HepG2 (cell line): ENCODE data around the gene HLA-DPB1. TPM values are rescaled to one million over a fixed set of nuclear protein-coding genes. Genes with fewer than 3 reads are reported as not detected.
A peak's percentile ranks its signal among the peaks of the same experiment; 100 is the strongest.

Source experiments
- ATAC-seq: fragments of 200-7000 bp; cut with Tn5 transposase; 3 replicates; pipeline ENCODE4 v1.9.1; 2020; ENCODE audit warnings: mild to moderate bottlenecking, moderate library complexity
- Bru-seq: library from RNA; stranded (reverse); fragments of 400-500 nt; gene quantifications from one replicate; lab custom pipeline; 2021; lab: Mats Ljungman, UMichigan
- BruChase-seq, 2 experiments: library from RNA; stranded (reverse); fragments of 400-500 nt; gene quantifications; one replicate each; lab custom pipeline; 2021; lab: Mats Ljungman, UMichigan
- BruUV-seq: library from RNA; stranded (reverse); fragments of 400-500 nt; replicated peaks from 2 replicates; lab custom pipeline; 2021; lab: Mats Ljungman, UMichigan
- CTCF ChIA-PET: fragments of 300-600 bp; formaldehyde crosslinking; extraction: SDS; loops from one replicate; lab custom pipeline; 2021; ENCODE audit warnings: low total read pairs, inconsistent platforms, low intra/inter-chr PET ratio; lab: Yijun Ruan, JAX
- POLR2A ChIA-PET: fragments of 350-600 bp; sonication (Branson Sonifier 250); formaldehyde crosslinking; loops from one replicate; lab custom pipeline; 2020; ENCODE audit warnings: antibody characterized with exemption, inconsistent platforms; lab: Yijun Ruan, JAX
- DNase-seq: peaks from one replicate; pipeline ENCODE4 v3.0.0-alpha.2; 2015; ENCODE audit warnings: low spot score
- FAIRE-seq: peaks from 3 replicates; lab custom pipeline; 2011; peaks lifted over from hg19 to GRCh38; lab: Jason Lieb, UNC
- H2AFZ ChIP-seq: one replicate; pipeline ENCODE4 v1.6.1; 2011; ENCODE audit warnings: low read length, inconsistent platforms
- H3K27ac ChIP-seq: fragments of 300-600 bp; 3 replicates; pipeline ENCODE4 v1.8.0; 2011; ENCODE audit warnings: mixed run types, mild to moderate bottlenecking, mixed read lengths, low read length, inconsistent platforms; ENCODE audit not compliant: insufficient read depth; ENCODE audit errors: extremely low read length
- H3K27me3 ChIP-seq, 2 experiments: fragments of 200-600 bp in 1 of 2; 2 replicates in 1 of 2; 3 replicates in 1 of 2; pipeline versions ENCODE4 v1.6.0 to v1.8.0; 2011; ENCODE audit warnings: low read length in 2 of 2, mild to moderate bottlenecking in 2 of 2, moderate library complexity in 2 of 2, inconsistent platforms in 1 of 2; ENCODE audit not compliant: insufficient read depth in 2 of 2, control insufficient read depth in 1 of 2
- H3K36me3 ChIP-seq, 2 experiments: fragments of 200-600 bp in 1 of 2; replicated peaks in 1 of 2; 2 replicates in 1 of 2; 3 replicates in 1 of 2; pipeline versions ENCODE4 v1.5.1 to v1.8.0; 2011; ENCODE audit warnings: low read length in 2 of 2, inconsistent platforms in 1 of 2; ENCODE audit not compliant: insufficient read depth in 2 of 2, control insufficient read depth in 1 of 2
- H3K4me1 ChIP-seq: 2 replicates; pipeline ENCODE4 v1.5.1; 2012; ENCODE audit warnings: low read length, inconsistent platforms; ENCODE audit not compliant: insufficient read depth
- H3K4me2 ChIP-seq: 2 replicates; pipeline ENCODE4 v1.6.0; 2011; ENCODE audit warnings: low read depth, low read length, inconsistent platforms
- H3K4me3 ChIP-seq, 3 experiments: fragments of 200-600 bp in 1 of 3; sonication (generic), shearing (Covaris generic) in 1 of 3; replicated peaks in 1 of 3; 2 replicates each; pipeline ENCODE4 v1.5.1; 2011 to 2016; ENCODE audit warnings: low read length in 3 of 3, inconsistent platforms in 2 of 3, low read depth in 2 of 3, mild to moderate bottlenecking in 2 of 3, control low read depth in 1 of 3, mixed read lengths in 1 of 3; ENCODE audit not compliant: insufficient read depth in 1 of 3
- H3K79me2 ChIP-seq: one replicate; pipeline ENCODE4 v1.6.1; 2011; ENCODE audit warnings: low read length, inconsistent platforms; ENCODE audit not compliant: insufficient read depth
- H3K9ac ChIP-seq: 2 replicates; pipeline ENCODE4 v1.6.0; 2011; ENCODE audit warnings: mild to moderate bottlenecking, low read depth, low read length, inconsistent platforms; ENCODE audit not compliant: insufficient read depth
- H3K9me3 ChIP-seq: 2 replicates; pipeline ENCODE4 v1.5.1; 2012; ENCODE audit warnings: mild to moderate bottlenecking, low read length
- H4K20me1 ChIP-seq: 2 replicates; pipeline ENCODE4 v1.6.0; 2011; ENCODE audit warnings: inconsistent platforms, mild to moderate bottlenecking, low read length, moderate library complexity; ENCODE audit not compliant: insufficient read depth
- ATF1 ChIP-seq: IDR thresholded peaks from 2 replicates; pipeline ENCODE4 v1.6.1; 2016; ENCODE audit warnings: mild to moderate bottlenecking, control low read depth
- CREB1 ChIP-seq, 2 experiments: fragments of 450-650 bp in 1 of 2; IDR thresholded peaks; 2 replicates each; pipeline ENCODE4 v1.6.1; 2016 to 2017; ENCODE audit warnings: control low read depth in 1 of 2, mild to moderate bottlenecking in 1 of 2, missing compliant biosample characterization in 1 of 2, missing genetic modification characterization in 1 of 2
- CREM ChIP-seq, 2 experiments: sonication (generic) in 1 of 2; formaldehyde crosslinking in 1 of 2; IDR thresholded peaks; 2 replicates each; pipeline versions ENCODE4 v1.4.0 to v1.6.1; 2016 to 2020; ENCODE audit warnings: antibody characterized with exemption in 1 of 2, mild to moderate bottlenecking in 1 of 2, missing genetic modification reagents in 1 of 2
- EZH2 ChIP-seq: conservative IDR thresholded peaks from 2 replicates; pipeline ENCODE4 v1.6.1; 2012; ENCODE audit warnings: mild to moderate bottlenecking, low read depth, low read length, moderate library complexity
- HNF1B ChIP-seq: sonication (generic); formaldehyde crosslinking; IDR thresholded peaks from 2 replicates; pipeline ENCODE4 v1.5.1; 2020; ENCODE audit warnings: mild to moderate bottlenecking, moderate library complexity, missing genetic modification reagents
- IRF9 ChIP-seq: sonication (generic); formaldehyde crosslinking; IDR thresholded peaks from 2 replicates; pipeline ENCODE4 v1.8.0; 2022; ENCODE audit warnings: missing genetic modification reagents, mild to moderate bottlenecking, borderline replicate concordance
- NFYB ChIP-seq: sonication (generic); formaldehyde crosslinking; IDR thresholded peaks from 2 replicates; pipeline ENCODE4 v1.4.0; 2020; ENCODE audit warnings: missing genetic modification reagents
- NFYC ChIP-seq: IDR thresholded peaks from 2 replicates; pipeline ENCODE4 v1.6.1; 2016; ENCODE audit warnings: missing genetic modification reagents, missing compliant biosample characterization
- RFX5 ChIP-seq: IDR thresholded peaks from 2 replicates; pipeline ENCODE4 v1.6.1; 2011; ENCODE audit warnings: low read depth, low read length, improper control_type of control experiment
- RFXANK ChIP-seq: IDR thresholded peaks from 2 replicates; pipeline ENCODE4 v1.6.1; 2016
- RFXAP ChIP-seq: sonication (generic); formaldehyde crosslinking; IDR thresholded peaks from 2 replicates; pipeline ENCODE4 v1.4.0; 2020; ENCODE audit warnings: missing genetic modification reagents, borderline replicate concordance
- ZNF7 ChIP-seq: IDR thresholded peaks from 2 replicates; pipeline ENCODE4 v1.6.1; 2016; ENCODE audit warnings: missing biosample characterization, missing genetic modification reagents
- WGBS: methylation state at CpG from one replicate; pipeline ENCODE4 v1.1.6; 2017; ENCODE audit warnings: low lambda C conversion rate; 5-methylcytosine and 5-hydroxymethylcytosine counted together
- in situ Hi-C: cut with HindIII; loops from 2 replicates; pipeline ENCODE4 v1.10.0; 2017; ENCODE audit warnings: low pct_unique_long_range_greater_than_20kb; ENCODE audit not compliant: extremely low pct_ligation_motif_present
- intact Hi-C: fragments of 100-400 bp; cut with micrococcal nuclease; formaldehyde crosslinking; loops from one replicate; pipeline ENCODE4 v1.10.0; 2022; ENCODE audit not compliant: unreplicated experiment
- long read RNA-seq, 2 experiments: library from RNA in 1 of 2; library from polyadenylated mRNA in 1 of 2; stranded (forward) in 1 of 2; unstranded in 1 of 2; transcript quantifications; one replicate each; pipeline ENCODE4 v2.0.0, GENCODE V29; 2019 to 2022
- polyA minus RNA-seq, 3 experiments: library from RNA; depleted of rRNA, polyadenylated mRNA; stranded (reverse); fragments of >200 nt; gene quantifications; 2 replicates each; pipeline ENCODE4 v1.2.3, GENCODE V29; 2011; ENCODE audit warnings: low replicate concordance in 1 of 3
- polyA plus RNA-seq, 8 experiments: library from polyadenylated mRNA; depleted of rRNA in 3 of 8; stranded (reverse) in 7 of 8; unstranded in 1 of 8; fragments of >200 nt; fragmentation: Illumina TruSeq in 4 of 8; extraction: Trizol in 4 of 8; gene quantifications; 2 replicates each; pipeline versions ENCODE4 v1.2.1 to v1.2.3, GENCODE V29; 2011 to 2016; ENCODE audit warnings: low read depth in 4 of 8, missing spikeins in 1 of 8, mixed read lengths in 1 of 8; ENCODE audit not compliant: insufficient read depth in 1 of 8
- total RNA-seq, 5 experiments: library from RNA; depleted of rRNA; stranded (reverse); fragments of >200 nt; fragmentation: Illumina TruSeq; extraction: Trizol; gene quantifications; 2 replicates each; pipeline ENCODE4 v1.2.3, GENCODE V29; 2016; ENCODE audit warnings: low read depth in 1 of 5

The HLA-DPB1 gene
- not detected in 2 replicates for total RNA-seq (2016; rRNA removed; fragmentation: Illumina TruSeq; extraction: Trizol)
- total RNA-seq (2016; cell fraction: cytosol; rRNA removed; fragmentation: Illumina TruSeq; extraction: Trizol; ENCODE audit: low read depth), result not detected in 2 replicates
- total RNA-seq (2016; cell fraction: insoluble cytoplasmic fraction; rRNA removed; fragmentation: Illumina TruSeq; extraction: Trizol), result not detected in 2 replicates
- not detected in 2 replicates for total RNA-seq (2016; cell fraction: membrane; rRNA removed; fragmentation: Illumina TruSeq; extraction: Trizol)
- total RNA-seq (2016; cell fraction: nucleus; rRNA removed; fragmentation: Illumina TruSeq; extraction: Trizol), result not detected in 2 replicates
- not detected in 2 replicates for polyA plus RNA-seq (2011; rRNA removed)
- 0.09 TPM in 1 of 2 replicates, not detected in the other for polyA plus RNA-seq (2011; cell fraction: cytosol; rRNA removed)
- polyA plus RNA-seq (2011; cell fraction: nucleus; rRNA removed), result 0.21 and 0.23 TPM in 2 replicates
- polyA plus RNA-seq (2012), result not detected in 2 replicates
- polyA plus RNA-seq (2016; cell fraction: cytosol; fragmentation: Illumina TruSeq; extraction: Trizol; ENCODE audit: low read depth), result not detected in 2 replicates
- polyA plus RNA-seq (2016; cell fraction: insoluble cytoplasmic fraction; fragmentation: Illumina TruSeq; extraction: Trizol; ENCODE audit: low read depth), result not detected in 2 replicates
- polyA plus RNA-seq (2016; cell fraction: membrane; fragmentation: Illumina TruSeq; extraction: Trizol; ENCODE audit: low read depth), result not detected in 2 replicates
- polyA plus RNA-seq (2016; cell fraction: nucleus; fragmentation: Illumina TruSeq; extraction: Trizol; ENCODE audit: insufficient read depth, low read depth), result not detected in 2 replicates
- polyA minus RNA-seq (2011; rRNA and poly(A)+ RNA removed; ENCODE audit: low replicate concordance), result 0.63 TPM in 1 of 2 replicates, not detected in the other
- not detected in 2 replicates for polyA minus RNA-seq (2011; cell fraction: cytosol; rRNA and poly(A)+ RNA removed)
- polyA minus RNA-seq (2011; cell fraction: nucleus; rRNA and poly(A)+ RNA removed), result not detected in 2 replicates
- Bru-seq, nascent RNA, result percentile 16 among the genes with signal in this experiment
- percentile 19 among the genes with signal in this experiment for BruChase-seq, experiment 1, labeled RNA remaining after a 6-hour chase
- percentile 18 among the genes with signal in this experiment for BruChase-seq, experiment 2, labeled RNA remaining after a 2-hour chase
- long read RNA-seq, experiment 1, result 0 reads
- long read RNA-seq, experiment 2, result 0 reads

- ChIA-PET POLR2A (interaction anchor here (0.6 kb wide), 1 partner anchor 123 kb away, joined by 3 read pairs; no protein-coding TSS in a partner anchor), CTCF (no interaction called here)
- peak; percentile 20 for DNase-seq
- FAIRE-seq, result no peak
- 11% methylated on average over 10 of the region's 10 CpGs for WGBS
- BruUV-seq, result no TSS peak
- Histone ChIP-seq H2AFZ (no peak within 1 kb of the TSS), H3K9me3 (no peaks in the 10 kb centered on the region), H3K79me2 (no peaks in the 10 kb centered on the region), H3K27ac (no peak within 1 kb of the TSS), H3K9ac (no peak within 1 kb of the TSS), H3K4me2 (no peak within 1 kb of the TSS), H3K27me3 (peaks cover 0 to 35% of the 10 kb centered on the region in 2 experiments; a peak in 4 of 5 replicates), H3K4me1 (no peaks in the 10 kb centered on the region), H3K4me3 (no peak within 1 kb of the TSS), H4K20me1 (no peaks in the 10 kb centered on the region), H3K36me3 (no peaks in the 10 kb centered on the region)
- TF ChIP-seq HNF1B (no peak), ATF1 (CRISPR knock-in tag) (peak; percentile 49; the same call in 1 of the 2 replicates), IRF9 (CRISPR knock-in tag) (no peak), NFYC (CRISPR knock-in tag) (peak; percentile 62), ZNF7 (no peak), RFX5 (peak; percentile 99), CREM (IDR thresholded peaks at IDR 0.05) (peak; percentile 47; the same call in 1 of the 2 replicates), CREM (CRISPR knock-in tag; IDR thresholded peaks at IDR 0.05) (no peak), NFYB (CRISPR knock-in tag) (0 out of 2 replicates have a peak, but pooled peaks have one; percentile 46), EZH2 (no peak), CREB1 (IDR thresholded peaks at IDR 0.05) (peak; percentile 72), CREB1 (CRISPR knock-in tag; IDR thresholded peaks at IDR 0.05) (peak; percentile 88), RFXAP (CRISPR knock-in tag) (peak; percentile 99), RFXANK (peak; percentile 99)
- peak; percentile 89 for ATAC-seq
- in situ Hi-C loops, result no loop called here
- intact Hi-C loops, result no loop called here
Measured at GRCh38 chr6:33075568-33076405, at the start of gene HLA-DPB1. Gene HLA-DPB1, plus strand, starts transcription at chr6:33075990. Its CDS starts 52 bp downstream, at chr6:33076042.
